ENCODE results near the gene HCN1. TPM values are rescaled to one million over a fixed set of nuclear protein-coding genes. Genes with fewer than 3 reads are reported as not detected.
"Not testable (repeated sequence)": the region's sequence is repeated elsewhere in the genome, so short reads cannot be mapped to it uniquely, and the experiment has no call there.

The HCN1 gene
- polyA plus RNA-seq, 3 donors = not detected

DNA sequence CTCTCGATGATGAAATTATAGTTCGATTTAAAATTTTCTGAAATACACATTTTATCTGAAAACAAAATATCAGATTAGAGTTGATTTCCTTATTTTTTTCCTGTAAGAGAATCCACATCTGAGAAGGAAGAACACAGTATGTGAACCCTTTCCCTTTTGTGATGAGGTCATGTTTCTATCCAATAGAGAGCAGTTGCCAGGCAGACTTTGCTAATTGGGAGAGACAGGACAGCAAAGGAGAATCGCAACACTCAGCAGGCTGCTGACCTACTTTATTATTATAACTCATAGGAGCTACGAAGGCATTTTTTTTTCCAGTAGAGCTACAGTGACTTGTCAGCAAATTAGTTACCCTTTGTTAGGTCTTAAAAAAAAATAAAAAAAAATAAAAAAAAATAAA, 242.1 kb downstream of the HCN1 start:
- H3K4me3 Mint-ChIP-seq = no peak overlapping the region
- Histone ChIP-seq H3K36me3 (replicated peaks in 1 of 2; ENCODE audit: control insufficient read depth in 1 of 2, insufficient read depth in 2 of 2, low read length in 2 of 2) (no peaks in the 10 kb centered on the region), H3K9me3 (replicated peaks in 1 of 2; ENCODE audit: control insufficient read depth in 1 of 2, insufficient read depth in 1 of 2, low read length in 2 of 2) (peaks cover 4 to 6% of the 10 kb centered on the region in 2 donors), H3K4me1 (ENCODE audit: control insufficient read depth in 1 of 2, insufficient read depth in 2 of 2, low read length in 2 of 2) (no peaks in the 10 kb centered on the region), H3K4me2 (replicated peaks; ENCODE audit: extremely low read depth, low read length, poor library complexity, severe bottlenecking) (no peak overlapping the region), H3K79me2 (ENCODE audit: insufficient read depth, low read length) (no peaks in the 10 kb centered on the region), H3K27ac (ENCODE audit: low read depth in 1 of 2, low read length in 2 of 2) (no peak overlapping the region), H2AFZ (ENCODE audit: insufficient read depth, low read depth, low read length, poor library complexity, severe bottlenecking) (no peak overlapping the region), H3K9ac (ENCODE audit: insufficient read depth, low read length, poor library complexity, severe bottlenecking) (no peak overlapping the region), H3K4me3 (replicated peaks in 1 of 3; ENCODE audit: low read depth in 2 of 3, low read length in 3 of 3) (no peak overlapping the region), H4K20me1 (ENCODE audit: insufficient read depth, low read length) (no peaks in the 10 kb centered on the region), H3K27me3 (ENCODE audit: control insufficient read depth in 2 of 2, insufficient read depth in 2 of 2, low read length in 2 of 2) (no peaks in the 10 kb centered on the region)
- TF ChIP-seq, protein P1, sequence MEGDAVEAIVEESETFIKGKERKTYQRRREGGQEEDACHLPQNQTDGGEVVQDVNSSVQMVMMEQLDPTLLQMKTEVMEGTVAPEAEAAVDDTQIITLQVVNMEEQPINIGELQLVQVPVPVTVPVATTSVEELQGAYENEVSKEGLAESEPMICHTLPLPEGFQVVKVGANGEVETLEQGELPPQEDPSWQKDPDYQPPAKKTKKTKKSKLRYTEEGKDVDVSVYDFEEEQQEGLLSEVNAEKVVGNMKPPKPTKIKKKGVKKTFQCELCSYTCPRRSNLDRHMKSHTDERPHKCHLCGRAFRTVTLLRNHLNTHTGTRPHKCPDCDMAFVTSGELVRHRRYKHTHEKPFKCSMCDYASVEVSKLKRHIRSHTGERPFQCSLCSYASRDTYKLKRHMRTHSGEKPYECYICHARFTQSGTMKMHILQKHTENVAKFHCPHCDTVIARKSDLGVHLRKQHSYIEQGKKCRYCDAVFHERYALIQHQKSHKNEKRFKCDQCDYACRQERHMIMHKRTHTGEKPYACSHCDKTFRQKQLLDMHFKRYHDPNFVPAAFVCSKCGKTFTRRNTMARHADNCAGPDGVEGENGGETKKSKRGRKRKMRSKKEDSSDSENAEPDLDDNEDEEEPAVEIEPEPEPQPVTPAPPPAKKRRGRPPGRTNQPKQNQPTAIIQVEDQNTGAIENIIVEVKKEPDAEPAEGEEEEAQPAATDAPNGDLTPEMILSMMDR (IDR thresholded peaks at IDR 0.05) = no peak
- intact Hi-C loops (cut with micrococcal nuclease) = no loop called here
- peaks cover 0 to 1% (median 0%) of the 10 kb centered on the region in 3 donors for H3K27me3 Mint-ChIP-seq (ENCODE audit: low read depth in 3 of 3)
- WGBS (ENCODE audit: insufficient coverage) = no CpG with 5 or more reads among the region's 4 CpGs
- H3K4me1 Mint-ChIP-seq = no peaks in the 10 kb centered on the region
- peaks cover 0 to 7% (median 0%) of the 10 kb centered on the region in 7 donors for H3K9me3 Mint-ChIP-seq
- no peak overlapping the region for H3K27ac Mint-ChIP-seq
- H3K36me3 Mint-ChIP-seq = no peaks in the 10 kb centered on the region
- no peak for DNase-seq

DNA sequence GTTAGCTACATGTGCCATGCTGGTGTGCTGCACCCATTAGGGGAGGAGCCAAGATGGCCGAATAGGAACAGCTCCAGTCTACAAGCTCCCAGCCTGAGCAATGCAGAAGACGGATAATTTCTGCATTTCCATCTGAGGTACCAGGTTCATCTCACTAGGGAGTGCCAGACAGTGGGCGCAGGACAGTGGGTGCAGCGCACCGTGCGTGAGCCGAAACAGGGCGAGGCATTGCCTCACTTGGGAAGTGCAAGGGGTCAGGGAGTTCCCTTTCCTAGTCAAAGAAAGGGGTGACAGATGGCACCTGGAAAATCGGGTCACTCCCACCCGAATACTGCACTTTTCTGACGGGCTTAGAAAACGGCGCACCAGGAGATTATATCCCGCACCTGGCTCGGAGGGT, 251.3 kb downstream of the HCN1 start:
- H3K27me3 Mint-ChIP-seq (ENCODE audit: low read depth in 3 of 3); DNase-seq; H3K27ac ChIP-seq (ENCODE audit: low read depth in 1 of 2, low read length in 2 of 2); H3K4me2 ChIP-seq (replicated peaks; ENCODE audit: extremely low read depth, low read length, poor library complexity, severe bottlenecking); H3K27ac Mint-ChIP-seq; H3K79me2 ChIP-seq (ENCODE audit: insufficient read depth, low read length); H3K9ac ChIP-seq (ENCODE audit: insufficient read depth, low read length, poor library complexity, severe bottlenecking); H3K27me3 ChIP-seq (ENCODE audit: control insufficient read depth in 2 of 2, insufficient read depth in 2 of 2, low read length in 2 of 2); H2AFZ ChIP-seq (ENCODE audit: insufficient read depth, low read depth, low read length, poor library complexity, severe bottlenecking); intact Hi-C loops (cut with micrococcal nuclease); H3K4me1 Mint-ChIP-seq; H3K36me3 Mint-ChIP-seq; H3K4me1 ChIP-seq (ENCODE audit: control insufficient read depth in 1 of 2, insufficient read depth in 2 of 2, low read length in 2 of 2); H3K4me3 Mint-ChIP-seq; H4K20me1 ChIP-seq (ENCODE audit: insufficient read depth, low read length); H3K36me3 ChIP-seq (replicated peaks in 1 of 2; ENCODE audit: control insufficient read depth in 1 of 2, insufficient read depth in 2 of 2, low read length in 2 of 2); H3K4me3 ChIP-seq (replicated peaks in 1 of 3; ENCODE audit: low read depth in 2 of 3, low read length in 3 of 3): not testable (repeated sequence)
- WGBS (ENCODE audit: insufficient coverage) = 87% methylated on average over 9 of the region's 15 CpGs
- peaks cover 3 to 11% of the 10 kb centered on the region in 2 donors for H3K9me3 ChIP-seq (replicated peaks in 1 of 2; ENCODE audit: control insufficient read depth in 1 of 2, insufficient read depth in 1 of 2, low read length in 2 of 2)
- H3K9me3 Mint-ChIP-seq = peaks cover 0 to 13% (median 2%) of the 10 kb centered on the region in 7 donors
